ENCODE results near the gene CLDN6.

DNA sequence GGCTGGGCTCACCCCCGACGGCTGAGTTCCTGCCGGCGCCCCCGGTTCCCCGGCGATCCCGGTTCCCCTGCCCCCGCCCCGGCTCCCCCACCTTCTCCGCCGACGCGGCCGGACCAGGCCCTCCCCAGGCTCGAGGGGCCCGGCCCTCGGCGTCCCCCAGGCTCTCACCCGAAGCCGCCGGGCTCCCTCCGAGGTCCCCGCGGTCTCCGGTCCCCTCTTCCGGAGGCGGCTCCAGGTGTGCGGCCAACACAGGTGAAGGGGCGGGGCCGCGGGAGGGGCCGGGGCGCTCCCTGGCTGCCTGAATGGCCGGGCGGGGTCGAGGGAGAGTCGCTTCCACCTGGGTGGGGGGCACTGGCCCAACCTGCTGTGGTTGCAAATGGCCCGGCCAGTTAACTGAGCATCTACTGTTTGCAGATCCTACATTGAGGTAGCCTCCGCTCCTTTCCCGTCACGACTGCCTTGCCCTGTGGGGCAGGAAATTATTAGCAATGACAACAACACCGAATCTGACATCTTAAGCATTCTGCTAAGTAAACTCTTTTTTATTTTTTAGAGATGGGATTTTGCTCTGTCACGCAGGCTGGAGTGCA lies 18.8 kb upstream of the CLDN6 start, which contains the start of gene BICDL2:
- TF ChIP-seq, protein P1, sequence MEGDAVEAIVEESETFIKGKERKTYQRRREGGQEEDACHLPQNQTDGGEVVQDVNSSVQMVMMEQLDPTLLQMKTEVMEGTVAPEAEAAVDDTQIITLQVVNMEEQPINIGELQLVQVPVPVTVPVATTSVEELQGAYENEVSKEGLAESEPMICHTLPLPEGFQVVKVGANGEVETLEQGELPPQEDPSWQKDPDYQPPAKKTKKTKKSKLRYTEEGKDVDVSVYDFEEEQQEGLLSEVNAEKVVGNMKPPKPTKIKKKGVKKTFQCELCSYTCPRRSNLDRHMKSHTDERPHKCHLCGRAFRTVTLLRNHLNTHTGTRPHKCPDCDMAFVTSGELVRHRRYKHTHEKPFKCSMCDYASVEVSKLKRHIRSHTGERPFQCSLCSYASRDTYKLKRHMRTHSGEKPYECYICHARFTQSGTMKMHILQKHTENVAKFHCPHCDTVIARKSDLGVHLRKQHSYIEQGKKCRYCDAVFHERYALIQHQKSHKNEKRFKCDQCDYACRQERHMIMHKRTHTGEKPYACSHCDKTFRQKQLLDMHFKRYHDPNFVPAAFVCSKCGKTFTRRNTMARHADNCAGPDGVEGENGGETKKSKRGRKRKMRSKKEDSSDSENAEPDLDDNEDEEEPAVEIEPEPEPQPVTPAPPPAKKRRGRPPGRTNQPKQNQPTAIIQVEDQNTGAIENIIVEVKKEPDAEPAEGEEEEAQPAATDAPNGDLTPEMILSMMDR (IDR thresholded peaks at IDR 0.05; ENCODE audit: low read length): no peak
- no peak for TF ChIP-seq EZH2 (IDR thresholded peaks at IDR 0.05; ENCODE audit: borderline replicate concordance, low read length)

All from OCI-LY1 (cell line).